K562 (cell line): ENCODE results near the gene LPIN1. TPM values are rescaled to one million over a fixed set of nuclear protein-coding genes. Genes with fewer than 3 reads are reported as not detected.

Experiments
- CBFA2T3 ChIP-seq: fragments of 450-650 bp; IDR thresholded peaks from 2 replicates; pipeline ENCODE4 v1.6.1; 2017
- CEBPB ChIP-seq: fragments of 450-650 bp; IDR thresholded peaks from 2 replicates; pipeline ENCODE4 v1.6.1; 2016; ENCODE audit warnings: missing genetic modification characterization, missing compliant biosample characterization
- CEBPG ChIP-seq, 3 experiments: fragments of 200-800 bp in 1 of 3; sonication (Bioruptor generic) in 1 of 3; sonication (generic) in 1 of 3; formaldehyde crosslinking in 1 of 3; IDR thresholded peaks in 2 of 3; conservative IDR thresholded peaks in 1 of 3; 2 replicates each; pipeline versions ENCODE4 v1.6.1 to v1.8.0; 2016 to 2022; ENCODE audit warnings: missing compliant biosample characterization in 2 of 3, missing genetic modification characterization in 2 of 3, mild to moderate bottlenecking in 1 of 3, missing genetic modification reagents in 1 of 3
- CHD1 ChIP-seq: fragments of 200-600 bp; sonication (generic); IDR thresholded peaks from one replicate; pipeline ENCODE4 v1.6.1; 2012; ENCODE audit warnings: mild to moderate bottlenecking, moderate library complexity, low read length, inconsistent platforms
- DNMT1 ChIP-seq: fragments of 450-650 bp; IDR thresholded peaks from 2 replicates; pipeline ENCODE4 v1.6.1; 2016; ENCODE audit warnings: antibody characterized with exemption, mild to moderate bottlenecking
- ELF1 ChIP-seq: fragments of 200-800 bp; sonication (Bioruptor generic); IDR thresholded peaks from 2 replicates; pipeline ENCODE4 v1.6.1; 2016; ENCODE audit warnings: missing genetic modification characterization, missing compliant biosample characterization
- FOXA3 ChIP-seq, 2 experiments: fragments of 450-650 bp in 1 of 2; sonication (generic) in 1 of 2; formaldehyde crosslinking; IDR thresholded peaks in 1 of 2; conservative IDR thresholded peaks in 1 of 2; 2 replicates each; pipeline versions ENCODE4 v1.4.0 to v1.8.0; 2020 to 2022; ENCODE audit warnings: mild to moderate bottlenecking in 2 of 2, missing genetic modification reagents in 1 of 2
- FOXK1 ChIP-seq: sonication (generic); formaldehyde crosslinking; IDR thresholded peaks from 2 replicates; pipeline ENCODE4 v1.8.0; 2022; ENCODE audit warnings: missing genetic modification reagents, mild to moderate bottlenecking, borderline replicate concordance
- GATA2 ChIP-seq: sonication (generic); formaldehyde crosslinking; IDR thresholded peaks from 2 replicates; pipeline ENCODE4 v1.4.0; 2020; ENCODE audit warnings: mild to moderate bottlenecking, missing genetic modification reagents
- KLF10 ChIP-seq: fragments of 250-450 bp; sonication (Bioruptor Pico); IDR thresholded peaks from 2 replicates; pipeline ENCODE4 v1.6.1; 2021; ENCODE audit warnings: matching md5 sums
- LARP7 ChIP-seq: fragments of 450-650 bp; IDR thresholded peaks from 2 replicates; pipeline ENCODE4 v1.6.1; 2016
- MAFG ChIP-seq: fragments of 450-650 bp; conservative IDR thresholded peaks from 2 replicates; pipeline ENCODE4 v1.6.1; 2016; ENCODE audit warnings: missing genetic modification characterization, missing compliant biosample characterization
- MAFK ChIP-seq: IDR thresholded peaks from 2 replicates; pipeline ENCODE4 v1.6.1; 2011; ENCODE audit warnings: low read length, improper control_type of control experiment
- MEF2D ChIP-seq: conservative IDR thresholded peaks from 2 replicates; pipeline ENCODE4 v1.6.1; 2016; ENCODE audit warnings: low read depth, missing genetic modification characterization, missing compliant biosample characterization
- NFE2 ChIP-seq: IDR thresholded peaks from 2 replicates; pipeline ENCODE4 v1.6.1; 2014; ENCODE audit warnings: antibody characterized with exemption, low read depth
- NFYB ChIP-seq: IDR thresholded peaks from 2 replicates; pipeline ENCODE4 v1.6.1; 2011; ENCODE audit warnings: mild to moderate bottlenecking, moderate library complexity; ENCODE audit not compliant: insufficient read length; ENCODE audit errors: extremely low read depth
- SMARCA4 ChIP-seq: fragments of 450-650 bp; IDR thresholded peaks from 2 replicates; pipeline ENCODE4 v1.6.1; 2016
- SP1 ChIP-seq: sonication (generic); formaldehyde crosslinking; IDR thresholded peaks from 2 replicates; pipeline ENCODE4 v1.8.1; 2022; ENCODE audit warnings: mild to moderate bottlenecking, missing genetic modification reagents
- SREBF2 ChIP-seq: sonication (generic); formaldehyde crosslinking; IDR thresholded peaks from 2 replicates; pipeline ENCODE4 v1.4.0; 2020; ENCODE audit warnings: mild to moderate bottlenecking, missing genetic modification reagents
- TAF7 ChIP-seq: fragments of 450-650 bp; IDR thresholded peaks from 2 replicates; pipeline ENCODE4 v1.6.1; 2016; ENCODE audit warnings: missing genetic modification characterization, missing compliant biosample characterization
- TBP ChIP-seq: optimal IDR thresholded peaks from 2 replicates; pipeline ENCODE3; 2011; ENCODE audit warnings: low read depth, low read length, improper control_type of control experiment
- THAP7 ChIP-seq: fragments of 250-450 bp; sonication (Bioruptor Pico); IDR thresholded peaks from 2 replicates; pipeline ENCODE4 v1.5.0; 2021
- ZC3H4 ChIP-seq: sonication (generic); formaldehyde crosslinking; IDR thresholded peaks from 2 replicates; pipeline ENCODE4 v1.9.0; 2021; ENCODE audit warnings: missing genetic modification reagents, borderline replicate concordance
- ZEB2 ChIP-seq: fragments of 450-650 bp; IDR thresholded peaks from 2 replicates; pipeline ENCODE4 v1.6.1; 2016
- ZNF184 ChIP-seq: sonication (generic); formaldehyde crosslinking; IDR thresholded peaks from 2 replicates; pipeline ENCODE4 v1.5.0; 2020; ENCODE audit warnings: missing genetic modification reagents
- ZNF232 ChIP-seq: sonication (generic); formaldehyde crosslinking; IDR thresholded peaks from 2 replicates; pipeline ENCODE4 v1.8.0; 2022; ENCODE audit warnings: mild to moderate bottlenecking, missing genetic modification reagents
- ZNF277 ChIP-seq: fragments of 250-450 bp; sonication (Bioruptor Pico); IDR thresholded peaks from 2 replicates; pipeline ENCODE4 v1.8.0; 2022; ENCODE audit warnings: inconsistent platforms, mild to moderate bottlenecking, moderate library complexity, borderline replicate concordance
- ZNF316 ChIP-seq: fragments of 450-650 bp; IDR thresholded peaks from 2 replicates; pipeline ENCODE4 v1.6.1; 2016
- polyA plus RNA-seq, 8 experiments: library from polyadenylated mRNA; depleted of rRNA in 4 of 8; stranded (reverse) in 5 of 8; unstranded in 3 of 8; fragments of >200 nt; fragmentation: Nextera tagmentation in 2 of 8; fragmentation: Illumina TruSeq in 1 of 8; extraction: Ambion mirVana in 2 of 8; extraction: Trizol in 1 of 8; gene quantifications; 2 replicates each; pipeline versions ENCODE4 v1.2.1 to v1.2.3, GENCODE V29; 2011 to 2014; ENCODE audit warnings: inconsistent platforms in 1 of 8, missing spikeins in 1 of 8
- total RNA-seq, 7 experiments: library from RNA; depleted of rRNA in 6 of 7; stranded (reverse); fragments of >200 nt in 6 of 7; fragmentation: Illumina TruSeq in 2 of 7; extraction: Trizol in 2 of 7; gene quantifications; 2 replicates each; pipeline versions ENCODE4 v1.2.1 to v1.2.3, GENCODE V29; 2011 to 2021; ENCODE audit warnings: low replicate concordance in 1 of 7
- TF ChIP-seq, protein P1 (sequence below): sonication (generic); formaldehyde crosslinking; IDR thresholded peaks from 2 replicates; pipeline ENCODE4 v1.8.0; 2022; ENCODE audit warnings: missing genetic modification reagents, mild to moderate bottlenecking, borderline replicate concordance

The LPIN1 gene
- total and polyA plus RNA-seq, 9 of the 15 experiments (the other 6 are each of a cell fraction or from before 2014, with no cell fraction given) = 9.2 to 84.0 (median 27.8) TPM

GRCh38 chr2:11867926-11868325 is 121.5 kb downstream of the LPIN1 start (continued):
- no peak for TF ChIP-seq ZNF277 (CRISPR knock-in tag)
- peak; percentile 74 for TF ChIP-seq ZEB2
- no peak for TF ChIP-seq MAFK
- TF ChIP-seq TAF7 (tag) = no peak
- TF ChIP-seq ZNF184 (CRISPR knock-in tag) = no peak
- no peak for TF ChIP-seq CHD1
- no peak for TF ChIP-seq NFYB
- 0 out of 2 replicates have a peak, but pooled peaks have one; percentile 7 for TF ChIP-seq CEBPB (tag)
- TF ChIP-seq, protein P1, sequence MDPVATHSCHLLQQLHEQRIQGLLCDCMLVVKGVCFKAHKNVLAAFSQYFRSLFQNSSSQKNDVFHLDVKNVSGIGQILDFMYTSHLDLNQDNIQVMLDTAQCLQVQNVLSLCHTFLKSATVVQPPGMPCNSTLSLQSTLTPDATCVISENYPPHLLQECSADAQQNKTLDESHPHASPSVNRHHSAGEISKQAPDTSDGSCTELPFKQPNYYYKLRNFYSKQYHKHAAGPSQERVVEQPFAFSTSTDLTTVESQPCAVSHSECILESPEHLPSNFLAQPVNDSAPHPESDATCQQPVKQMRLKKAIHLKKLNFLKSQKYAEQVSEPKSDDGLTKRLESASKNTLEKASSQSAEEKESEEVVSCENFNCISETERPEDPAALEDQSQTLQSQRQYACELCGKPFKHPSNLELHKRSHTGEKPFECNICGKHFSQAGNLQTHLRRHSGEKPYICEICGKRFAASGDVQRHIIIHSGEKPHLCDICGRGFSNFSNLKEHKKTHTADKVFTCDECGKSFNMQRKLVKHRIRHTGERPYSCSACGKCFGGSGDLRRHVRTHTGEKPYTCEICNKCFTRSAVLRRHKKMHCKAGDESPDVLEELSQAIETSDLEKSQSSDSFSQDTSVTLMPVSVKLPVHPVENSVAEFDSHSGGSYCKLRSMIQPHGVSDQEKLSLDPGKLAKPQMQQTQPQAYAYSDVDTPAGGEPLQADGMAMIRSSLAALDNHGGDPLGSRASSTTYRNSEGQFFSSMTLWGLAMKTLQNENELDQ (CRISPR knock-in tag) = no peak
- no peak for TF ChIP-seq DNMT1
- TF ChIP-seq KLF10 (CRISPR knock-in tag) = no peak
- no peak for TF ChIP-seq GATA2 (CRISPR knock-in tag)
- no peak for TF ChIP-seq ZNF232 (CRISPR knock-in tag)
- TF ChIP-seq SREBF2 (CRISPR knock-in tag) = no peak
- TF ChIP-seq SMARCA4 = peak; percentile 70; the same call in 1 of the 2 replicates
- TF ChIP-seq LARP7 = no peak
- TF ChIP-seq THAP7 = no peak
- TF ChIP-seq NFE2 = no peak
- TF ChIP-seq FOXA3 (CRISPR knock-in tag; conservative IDR thresholded peaks at IDR 0.05 in 1 of 2, IDR thresholded peaks at IDR 0.05 in 1 of 2) = no peak
- no peak for TF ChIP-seq FOXK1 (CRISPR knock-in tag)
- no peak for TF ChIP-seq ELF1 (tag)
- TF ChIP-seq CBFA2T3 = peak; percentile 35
- no peak for TF ChIP-seq TBP
- TF ChIP-seq ZNF316 = no peak
- TF ChIP-seq MEF2D = no peak
- TF ChIP-seq SP1 (CRISPR knock-in tag) = no peak
- TF ChIP-seq MAFG (tag) = no peak
- no peak for TF ChIP-seq ZC3H4 (CRISPR knock-in tag)
- TF ChIP-seq CEBPG (CRISPR knock-in tag; IDR thresholded peaks at IDR 0.05) = no peak
- TF ChIP-seq CEBPG (tag; conservative IDR thresholded peaks at IDR 0.05 in 1 of 2, IDR thresholded peaks at IDR 0.05 in 1 of 2) = no peak
